GM12864 (cell line): ENCODE results near the gene HUS1.
"Not testable (repeated sequence)": the region's sequence is repeated elsewhere in the genome, so short reads cannot be mapped to it uniquely, and the experiment has no call there.

Source experiments
- DNase-seq: peaks from one replicate; pipeline ENCODE4 v3.0.0-alpha.2; 2011; ENCODE audit warnings: low read depth
- H3K4me3 ChIP-seq: 2 replicates; pipeline ENCODE4 v1.5.1; 2011; ENCODE audit warnings: mild to moderate bottlenecking, low read depth, low read length, control low read depth
- TF ChIP-seq, protein P1 (sequence below): IDR thresholded peaks from 2 replicates; pipeline ENCODE4 v1.5.1; 2011; ENCODE audit warnings: low read depth, mild to moderate bottlenecking, moderate library complexity, low read length, control low read depth, inconsistent platforms; ENCODE audit errors: missing control alignments

The HUS1 gene

DNA sequence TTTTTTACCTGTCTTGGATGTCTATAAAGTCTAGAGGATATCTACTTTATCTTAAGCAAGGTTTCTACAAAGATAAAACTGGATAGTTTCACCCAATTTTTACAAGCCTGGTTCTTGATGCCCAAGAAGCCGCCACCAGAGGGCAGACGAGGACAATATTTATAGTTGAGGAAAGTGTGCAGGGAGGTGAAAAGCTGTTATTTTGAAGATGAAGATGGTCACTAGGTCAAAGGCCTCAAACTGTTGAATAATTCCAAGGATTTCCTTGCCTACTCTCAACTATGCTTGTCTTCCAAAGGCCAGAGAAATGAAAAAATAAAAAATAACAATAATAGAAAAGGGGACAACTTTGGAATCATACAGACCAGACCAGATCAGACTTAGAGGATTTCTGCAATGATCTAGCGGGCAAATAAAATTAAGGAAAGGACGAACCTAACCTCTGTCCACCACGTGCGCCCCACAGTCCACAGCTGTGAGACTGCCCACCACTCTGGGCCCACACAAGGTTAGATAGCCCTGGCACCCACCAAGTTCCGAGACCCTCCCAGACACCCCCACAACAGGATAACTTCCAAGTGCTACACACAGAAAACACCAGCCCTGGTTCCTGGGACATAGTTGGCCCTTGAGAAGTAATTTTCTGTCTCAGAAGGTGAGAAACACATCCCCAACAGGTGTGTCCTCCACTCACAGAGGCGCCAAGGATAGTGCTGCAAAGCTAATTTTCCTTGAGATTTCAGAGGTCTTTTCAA is 34.0 kb downstream of the HUS1 start:
- DNase-seq: no peak
- H3K4me3 ChIP-seq: no peak overlapping the region
- TF ChIP-seq, protein P1, sequence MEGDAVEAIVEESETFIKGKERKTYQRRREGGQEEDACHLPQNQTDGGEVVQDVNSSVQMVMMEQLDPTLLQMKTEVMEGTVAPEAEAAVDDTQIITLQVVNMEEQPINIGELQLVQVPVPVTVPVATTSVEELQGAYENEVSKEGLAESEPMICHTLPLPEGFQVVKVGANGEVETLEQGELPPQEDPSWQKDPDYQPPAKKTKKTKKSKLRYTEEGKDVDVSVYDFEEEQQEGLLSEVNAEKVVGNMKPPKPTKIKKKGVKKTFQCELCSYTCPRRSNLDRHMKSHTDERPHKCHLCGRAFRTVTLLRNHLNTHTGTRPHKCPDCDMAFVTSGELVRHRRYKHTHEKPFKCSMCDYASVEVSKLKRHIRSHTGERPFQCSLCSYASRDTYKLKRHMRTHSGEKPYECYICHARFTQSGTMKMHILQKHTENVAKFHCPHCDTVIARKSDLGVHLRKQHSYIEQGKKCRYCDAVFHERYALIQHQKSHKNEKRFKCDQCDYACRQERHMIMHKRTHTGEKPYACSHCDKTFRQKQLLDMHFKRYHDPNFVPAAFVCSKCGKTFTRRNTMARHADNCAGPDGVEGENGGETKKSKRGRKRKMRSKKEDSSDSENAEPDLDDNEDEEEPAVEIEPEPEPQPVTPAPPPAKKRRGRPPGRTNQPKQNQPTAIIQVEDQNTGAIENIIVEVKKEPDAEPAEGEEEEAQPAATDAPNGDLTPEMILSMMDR: peak; percentile 61

DNA sequence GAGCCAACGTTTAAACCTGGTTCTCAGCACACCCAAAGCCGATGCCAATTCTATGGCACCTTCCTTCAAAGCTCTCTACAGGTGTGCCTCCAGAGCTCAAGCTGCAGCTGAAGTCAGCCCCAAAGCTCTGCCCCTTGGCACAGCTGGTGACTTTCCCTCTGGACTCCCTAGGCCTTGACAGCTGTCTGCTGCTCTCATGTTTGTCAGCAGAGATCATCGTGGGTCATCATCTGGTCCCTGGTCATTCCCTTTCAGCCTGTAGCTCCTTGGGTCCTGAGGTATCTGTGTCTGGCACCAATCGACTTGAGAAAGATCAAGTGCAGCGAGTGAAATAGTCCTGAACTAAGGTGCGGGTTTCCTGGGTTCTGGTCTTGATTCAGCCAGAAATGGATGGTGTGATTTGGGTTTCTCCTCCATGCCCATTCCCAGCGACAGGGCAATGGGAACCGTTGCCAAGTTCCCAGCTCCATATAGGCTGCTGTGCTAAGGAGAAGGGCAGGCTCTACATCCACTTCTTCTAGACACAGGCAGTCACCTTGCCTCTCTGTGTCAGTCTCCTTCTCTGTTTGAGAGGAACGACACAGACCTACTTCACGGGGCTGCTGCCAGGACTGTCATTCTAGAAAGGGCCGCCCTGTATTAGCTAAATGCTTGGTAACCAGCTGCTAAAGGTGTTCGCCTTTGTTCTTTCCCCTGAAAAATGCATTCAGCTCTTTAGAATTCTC is 34.7 kb downstream of the HUS1 start:
- TF ChIP-seq, protein P1: no peak
- DNase-seq: no peak
- H3K4me3 ChIP-seq: no peak overlapping the region

DNA sequence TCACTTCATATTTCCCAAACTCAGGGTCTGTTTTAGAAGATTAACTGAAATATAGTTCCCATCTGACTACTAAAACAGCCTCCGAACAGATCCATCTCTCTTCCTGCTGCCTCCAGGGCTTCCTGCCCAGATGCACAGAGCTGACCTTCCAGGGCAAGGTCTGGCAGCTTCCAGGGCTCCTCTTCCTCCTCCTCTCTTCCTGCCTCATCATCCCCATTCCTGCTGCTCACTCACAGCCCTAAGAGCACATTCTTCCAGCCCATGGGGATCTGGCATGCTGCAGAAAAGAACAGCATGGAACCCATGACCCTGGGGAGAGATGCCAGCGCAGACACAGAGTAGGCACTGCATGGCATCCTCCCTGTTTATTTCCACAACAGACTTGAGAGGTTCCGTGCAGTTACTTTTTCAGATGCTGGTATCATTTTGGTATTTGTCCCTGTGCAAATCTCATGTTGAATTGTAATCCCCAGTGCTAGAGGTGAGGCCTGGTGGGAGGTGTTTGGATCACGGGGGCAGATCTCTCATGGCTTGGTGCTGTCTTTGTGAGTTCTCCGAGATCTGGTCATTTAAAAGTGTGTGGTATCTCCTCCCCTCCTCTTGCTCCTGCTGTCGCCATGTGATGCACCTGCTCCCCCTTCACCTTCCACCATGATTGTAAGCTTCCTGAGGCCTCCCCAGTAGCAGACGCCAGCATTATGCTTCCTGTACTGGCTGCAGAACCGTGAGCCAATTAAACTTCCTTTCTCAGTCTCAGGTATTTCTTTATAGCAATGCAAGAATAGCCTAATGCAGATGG is 35.5 kb downstream of the HUS1 start:
- TF ChIP-seq, protein P1: no peak
- no peak for DNase-seq

DNA sequence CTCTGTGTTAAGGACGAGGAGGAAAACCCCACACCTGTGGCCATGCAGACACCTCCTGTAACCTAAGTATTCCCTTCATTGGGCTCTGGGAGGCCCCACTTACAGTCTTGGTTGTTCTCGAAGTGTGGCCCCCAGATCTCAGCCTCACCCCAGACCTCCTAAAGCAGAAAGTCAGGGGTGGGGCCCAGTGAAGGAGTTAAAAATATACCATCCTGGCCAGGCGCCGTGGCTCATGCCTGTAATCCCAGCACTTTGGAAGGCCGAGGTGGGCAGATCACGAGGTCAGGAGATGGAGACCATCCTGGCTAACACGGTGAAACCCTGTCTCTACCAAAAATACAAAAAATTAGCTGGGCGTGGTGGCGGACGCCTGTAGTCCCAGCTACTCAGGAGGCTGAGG is 36.8 kb downstream of the HUS1 start:
- not testable (repeated sequence) for H3K4me3 ChIP-seq, DNase-seq

More for the DNA sequence above, 35.5 kb downstream of the HUS1 start:
- no peak overlapping the region for H3K4me3 ChIP-seq

DNA sequence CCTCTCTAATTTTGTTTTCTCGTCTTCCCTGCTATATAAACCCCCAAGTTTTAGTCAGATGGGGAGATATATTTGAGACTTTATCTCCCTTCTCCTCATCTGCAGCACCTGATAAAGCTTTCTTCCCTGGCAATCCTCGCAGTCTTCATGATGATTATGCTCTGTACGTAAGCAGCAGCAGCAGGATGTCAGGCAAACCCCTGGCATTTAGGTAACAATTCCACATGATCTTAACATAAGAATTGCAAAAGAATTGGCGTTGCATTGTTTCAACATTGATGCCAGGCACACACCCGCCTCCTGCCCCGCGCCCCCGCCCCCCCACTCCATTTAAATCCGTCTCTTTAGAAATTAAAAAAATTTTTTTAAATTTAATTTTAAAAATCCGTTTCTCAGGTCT is 37.3 kb downstream of the HUS1 start:
- TF ChIP-seq, protein P1: no peak
- no peak overlapping the region for H3K4me3 ChIP-seq
- DNase-seq: no peak

DNA sequence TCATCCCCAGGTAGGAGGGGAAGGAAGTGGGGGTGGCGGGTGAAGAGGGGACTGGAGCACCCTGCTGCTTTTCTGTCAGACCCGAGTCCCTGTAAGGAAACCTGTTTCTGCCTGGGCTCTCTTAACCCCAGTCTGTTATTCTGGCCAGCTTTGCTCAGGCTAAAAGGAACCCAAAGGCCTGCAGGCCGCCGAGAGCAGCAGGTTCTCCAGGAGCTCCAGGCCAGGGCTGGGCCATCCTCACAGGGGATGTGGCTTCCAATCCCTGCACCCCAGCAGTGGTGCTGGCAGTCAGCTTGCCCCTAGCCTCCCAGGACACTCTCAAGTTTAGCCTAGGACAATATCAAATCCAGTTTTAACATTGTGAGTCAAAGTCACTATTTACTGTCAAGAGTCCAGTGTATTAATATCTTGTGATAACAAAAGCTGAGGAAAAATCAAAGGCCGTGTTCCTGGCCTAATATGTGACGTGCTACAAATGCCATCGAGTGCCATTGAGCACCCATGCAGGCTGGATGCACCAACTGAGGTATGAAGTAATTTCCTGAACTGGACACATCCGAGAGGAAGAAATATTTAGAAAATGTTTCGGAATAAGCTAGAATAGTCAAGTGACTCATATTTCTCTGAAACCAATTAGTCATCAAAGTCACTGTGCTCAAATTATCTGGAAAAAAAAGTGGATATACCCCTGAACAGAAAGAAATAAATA is 38.1 kb downstream of the HUS1 start:
- no peak for DNase-seq
- TF ChIP-seq, protein P1: no peak
- H3K4me3 ChIP-seq: no peak overlapping the region
